GM18870 (cell line): Measurements from ENCODE around the gene GBP1.
"Not testable (repeated sequence)": the region's sequence is repeated elsewhere in the genome, so short reads cannot be mapped to it uniquely, and the experiment has no call there.

Experiments used
- ATAC-seq: cut with Tn5 transposase; IDR thresholded peaks from one replicate; pipeline ENCODE4 v1.9.1; 2021; ENCODE audit warnings: moderate library complexity; ENCODE audit not compliant: unreplicated experiment

Gene GBP1

GRCh38 chr1:89022167-89022959 is 42.6 kb downstream of the GBP1 start, which contains the start of gene GBP3:
TSS of gene GBP3 (minus strand) at chr1:89022866. CDS start at chr1:89020721, 2,145 bp downstream.
- peak; percentile 85 for ATAC-seq

DNA sequence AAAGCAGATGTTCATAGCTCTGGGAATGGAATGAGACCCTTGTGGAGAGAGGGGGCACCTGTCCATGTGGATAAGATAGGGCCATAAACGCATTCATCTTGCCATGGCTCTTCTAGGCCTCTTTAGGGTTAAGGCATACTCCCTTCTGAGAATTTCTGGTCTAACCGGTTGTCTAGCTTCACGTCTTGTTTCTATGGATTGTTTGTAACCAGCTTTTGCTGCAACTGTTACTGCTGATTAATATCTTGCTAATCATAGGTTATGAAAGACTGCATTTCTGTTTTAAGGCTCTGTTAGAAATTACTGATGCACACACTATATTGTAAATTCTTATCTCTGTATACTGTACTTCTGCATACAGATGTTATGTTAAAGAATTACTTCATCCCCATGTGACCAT is 46.7 kb downstream of the GBP1 start:
- ATAC-seq, result not testable (repeated sequence)

- no peak for ATAC-seq
Measured at GRCh38 chr1:89008511-89008910, 56.5 kb downstream of the GBP1 start.

GRCh38 chr1:89005286-89006151 is 59.5 kb downstream of the GBP1 start:
- ATAC-seq, result no peak
